ENCODE data around the gene OTOL1. TPM values are rescaled to one million over a fixed set of nuclear protein-coding genes. Genes with fewer than 3 reads are reported as not detected.

Gene OTOL1
- total RNA-seq (2022; extraction: Qiagen RNA extraction), result not detected in 5 replicates

DNA sequence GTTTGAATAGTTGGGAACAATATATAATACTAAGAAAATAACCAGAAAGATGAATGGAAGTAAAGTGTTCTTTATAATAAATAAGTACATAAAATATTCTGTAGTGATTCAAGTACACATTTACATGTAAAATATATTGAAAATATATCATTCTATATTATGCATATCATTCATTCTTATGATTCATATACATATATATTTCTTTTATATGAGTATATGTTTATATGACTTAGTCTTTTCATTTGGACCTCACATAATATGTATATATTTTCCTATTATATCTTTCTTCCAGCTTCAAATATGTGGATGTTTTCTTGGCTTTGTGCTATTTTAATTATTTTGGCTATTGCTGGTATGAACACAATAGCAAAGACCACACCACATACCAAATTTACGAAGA, at the start of gene OTOL1:
TSS of gene OTOL1 (plus strand) at position 301 of the 400 bp plus-strand sequence. CDS start at position 301, 0 bp downstream.

Other genes starting within 250 kb of the OTOL1 start
- 0.04 to 0.06 TPM in 2 of 5 replicates, not detected in the others for gene SPTSSB, start 125.3 kb upstream of the OTOL1 start, total RNA-seq (2022; extraction: Qiagen RNA extraction)

Data from A549 treated with dexamethasone at 1 μM for 4 hours (cell line).